ENCODE measurements around the gene ANKRD44.

DNA sequence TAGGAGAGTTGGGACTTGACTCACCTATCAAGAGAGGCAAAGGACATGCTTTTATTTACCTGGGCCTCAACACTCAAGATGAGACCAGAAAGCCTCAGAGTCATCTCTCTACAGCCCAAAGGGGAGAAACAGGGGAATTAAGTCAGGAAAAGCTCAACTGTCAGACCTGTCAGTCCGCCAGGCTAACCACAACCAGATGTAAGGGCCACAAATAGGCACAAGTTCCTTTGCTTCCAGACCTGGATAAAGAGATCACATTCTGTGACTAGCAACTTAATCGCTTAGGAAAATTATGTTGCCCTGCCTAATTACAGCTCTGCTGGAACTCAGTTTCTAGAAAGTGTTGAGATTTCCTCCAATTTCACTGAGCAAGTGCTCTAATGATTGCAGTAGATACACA, 67.9 kb downstream of the ANKRD44 start:
- TF ChIP-seq, protein P1, sequence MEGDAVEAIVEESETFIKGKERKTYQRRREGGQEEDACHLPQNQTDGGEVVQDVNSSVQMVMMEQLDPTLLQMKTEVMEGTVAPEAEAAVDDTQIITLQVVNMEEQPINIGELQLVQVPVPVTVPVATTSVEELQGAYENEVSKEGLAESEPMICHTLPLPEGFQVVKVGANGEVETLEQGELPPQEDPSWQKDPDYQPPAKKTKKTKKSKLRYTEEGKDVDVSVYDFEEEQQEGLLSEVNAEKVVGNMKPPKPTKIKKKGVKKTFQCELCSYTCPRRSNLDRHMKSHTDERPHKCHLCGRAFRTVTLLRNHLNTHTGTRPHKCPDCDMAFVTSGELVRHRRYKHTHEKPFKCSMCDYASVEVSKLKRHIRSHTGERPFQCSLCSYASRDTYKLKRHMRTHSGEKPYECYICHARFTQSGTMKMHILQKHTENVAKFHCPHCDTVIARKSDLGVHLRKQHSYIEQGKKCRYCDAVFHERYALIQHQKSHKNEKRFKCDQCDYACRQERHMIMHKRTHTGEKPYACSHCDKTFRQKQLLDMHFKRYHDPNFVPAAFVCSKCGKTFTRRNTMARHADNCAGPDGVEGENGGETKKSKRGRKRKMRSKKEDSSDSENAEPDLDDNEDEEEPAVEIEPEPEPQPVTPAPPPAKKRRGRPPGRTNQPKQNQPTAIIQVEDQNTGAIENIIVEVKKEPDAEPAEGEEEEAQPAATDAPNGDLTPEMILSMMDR (IDR thresholded peaks at IDR 0.05) = no peak
- TF ChIP-seq POLR2A (IDR thresholded peaks at IDR 0.05) = no peak
